Muscle layer of duodenum (tissue), 2 donors: Measurements from ENCODE around the gene CRTAC1.
"Not testable (repeated sequence)": the region's sequence is repeated elsewhere in the genome, so short reads cannot be mapped to it uniquely, and the experiment has no call there.

Source experiments
- H3K27ac ChIP-seq: one replicate; pipeline ENCODE4 v1.7.0; 2013; ENCODE audit warnings: mild to moderate bottlenecking, low read length
- H3K27me3 ChIP-seq: one replicate; pipeline ENCODE4 v1.7.0; 2013; ENCODE audit warnings: low read depth, mild to moderate bottlenecking, control low read depth, low read length
- H3K36me3 ChIP-seq, 2 donors: one replicate each; pipeline ENCODE4 v1.7.0; 2013; ENCODE audit warnings: low read length in 2 of 2, control low read depth in 1 of 2, mild to moderate bottlenecking in 1 of 2; ENCODE audit not compliant: insufficient read depth in 2 of 2, control insufficient read depth in 1 of 2
- H3K4me1 ChIP-seq, 2 donors: one replicate each; pipeline ENCODE4 v1.7.0; 2013; ENCODE audit warnings: low read length in 2 of 2, mild to moderate bottlenecking in 2 of 2, control low read depth in 1 of 2, moderate library complexity in 1 of 2; ENCODE audit not compliant: insufficient read depth in 2 of 2, control insufficient read depth in 1 of 2
- H3K4me3 ChIP-seq, 2 donors: one replicate each; pipeline ENCODE4 v1.7.0; 2013; ENCODE audit warnings: low read length in 2 of 2, low read depth in 1 of 2, mild to moderate bottlenecking in 1 of 2
- H3K9me3 ChIP-seq, 2 donors: one replicate each; pipeline ENCODE4 v1.7.0; 2013; ENCODE audit warnings: low read length in 2 of 2, control low read depth in 1 of 2, mild to moderate bottlenecking in 1 of 2; ENCODE audit not compliant: control insufficient read depth in 1 of 2
- donor health status: healthy.

CRTAC1 gene

GRCh38 chr10:97843972-97844371 is 186.4 kb downstream of the CRTAC1 start:
- H3K36me3 ChIP-seq, H3K27ac ChIP-seq, H3K4me3 ChIP-seq, H3K4me1 ChIP-seq, H3K27me3 ChIP-seq, H3K9me3 ChIP-seq: not testable (repeated sequence)

DNA sequence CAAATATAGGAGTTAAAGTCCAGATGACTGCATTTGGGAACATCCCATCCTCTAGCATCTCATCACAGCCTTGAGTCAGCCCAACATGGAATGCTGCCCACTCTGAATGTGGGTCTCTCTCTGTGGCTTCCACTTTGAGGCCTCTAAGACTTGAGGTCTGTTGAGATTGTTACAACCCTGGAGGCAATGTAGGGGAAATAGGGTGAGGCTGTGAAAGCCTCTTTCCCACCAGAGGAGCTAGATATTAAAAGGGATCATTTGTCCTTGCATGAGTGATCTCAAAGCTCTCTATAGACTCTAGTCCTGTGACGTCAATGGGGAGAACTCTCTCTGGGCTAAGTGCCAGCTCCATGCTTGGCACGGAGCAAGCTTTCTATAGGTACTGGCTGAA is 187.1 kb downstream of the CRTAC1 start:
- Histone ChIP-seq H3K27ac (no peak overlapping the region), H3K4me3 (no peak overlapping the region), H3K4me1 (peaks cover 5 to 6% of the 10 kb centered on the region in 2 donors), H3K36me3 (no peaks in the 10 kb centered on the region), H3K9me3 (no peaks in the 10 kb centered on the region), H3K27me3 (no peaks in the 10 kb centered on the region)

DNA sequence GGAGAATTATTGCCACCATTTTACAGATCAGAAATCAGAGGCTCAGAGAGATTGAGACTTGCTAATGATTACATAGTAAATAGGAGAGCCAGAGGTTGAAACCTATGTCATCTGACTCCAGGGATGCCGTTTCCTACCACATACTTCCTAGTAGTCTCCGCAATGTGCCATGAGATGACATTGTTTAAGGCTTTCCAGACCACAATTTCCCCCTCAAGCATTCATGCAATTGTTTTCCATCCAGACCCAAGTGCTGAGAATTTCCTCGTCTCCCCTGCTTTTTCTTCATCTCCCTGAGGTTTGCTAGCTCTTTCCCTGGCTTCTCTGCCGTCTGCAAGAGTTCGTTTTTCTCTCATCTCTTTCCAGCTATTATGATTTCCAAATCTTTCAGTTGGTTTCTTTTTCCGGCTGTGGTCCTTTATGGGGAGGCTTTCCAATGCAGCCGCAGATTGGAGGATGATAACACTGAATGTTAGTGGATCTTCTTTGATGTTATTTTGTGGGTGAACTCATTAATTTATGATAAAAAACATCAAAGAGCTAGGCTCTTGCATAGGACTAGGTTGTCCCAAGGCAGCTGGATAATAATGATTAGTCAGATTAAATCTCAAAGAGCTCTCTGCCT is 187.7 kb downstream of the CRTAC1 start:
- Histone ChIP-seq H3K36me3 (no peaks in the 10 kb centered on the region), H3K9me3 (no peaks in the 10 kb centered on the region), H3K4me1 (peaks cover 5 to 6% of the 10 kb centered on the region in 2 donors), H3K27me3 (no peaks in the 10 kb centered on the region), H3K27ac (no peak overlapping the region), H3K4me3 (no peak overlapping the region)

DNA sequence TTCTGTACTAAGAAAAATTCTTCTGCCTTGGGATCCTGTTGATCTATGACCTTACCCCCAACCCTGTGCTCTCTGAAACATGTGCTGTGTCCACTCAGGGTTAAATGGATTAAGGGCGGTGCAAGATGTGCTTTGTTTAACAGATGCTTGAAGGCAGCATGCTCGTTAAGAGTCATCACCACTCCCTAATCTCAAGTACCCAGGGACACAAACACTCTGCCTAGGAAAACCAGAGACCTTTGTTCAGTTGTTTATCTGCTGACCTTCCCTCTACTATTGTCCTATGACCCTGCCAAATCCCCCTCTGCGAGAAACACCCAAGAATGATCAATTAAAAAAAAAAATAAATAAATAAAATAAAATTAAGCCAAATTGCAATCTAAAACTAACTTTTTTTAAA is 188.3 kb downstream of the CRTAC1 start:
- H3K9me3 ChIP-seq, H3K4me1 ChIP-seq, H3K36me3 ChIP-seq, H3K4me3 ChIP-seq, H3K27ac ChIP-seq, H3K27me3 ChIP-seq: not testable (repeated sequence)

- not testable (repeated sequence) for H3K4me1 ChIP-seq, H3K36me3 ChIP-seq, H3K27ac ChIP-seq, H3K27me3 ChIP-seq, H3K9me3 ChIP-seq, H3K4me3 ChIP-seq
These were observed 189.3 kb downstream of the CRTAC1 start for GRCh38 chr10:97841166-97841565.

GRCh38 chr10:97838091-97838490 is 192.3 kb downstream of the CRTAC1 start:
- H3K4me3 ChIP-seq, result no peak overlapping the region
- peaks cover 3% of the 10 kb centered on the region for H3K27me3 ChIP-seq
- no peak overlapping the region for H3K27ac ChIP-seq
- H3K9me3 ChIP-seq, result no peaks in the 10 kb centered on the region
- H3K36me3 ChIP-seq, result no peaks in the 10 kb centered on the region
- H3K4me1 ChIP-seq, result peaks cover 5 to 6% of the 10 kb centered on the region in 2 donors

GRCh38 chr10:97836446-97836845 is 194.0 kb downstream of the CRTAC1 start:
- peaks cover 5 to 6% of the 10 kb centered on the region in 2 donors for H3K4me1 ChIP-seq
- no peak overlapping the region for H3K4me3 ChIP-seq
- no peaks in the 10 kb centered on the region for H3K9me3 ChIP-seq
- no peak overlapping the region for H3K27ac ChIP-seq
- H3K36me3 ChIP-seq, result no peaks in the 10 kb centered on the region
- peaks cover 3% of the 10 kb centered on the region for H3K27me3 ChIP-seq

GRCh38 chr10:97831259-97831658 is 199.2 kb downstream of the CRTAC1 start:
- Histone ChIP-seq H3K9me3 (no peaks in the 10 kb centered on the region), H3K36me3 (no peaks in the 10 kb centered on the region), H3K27me3 (peaks cover 10% of the 10 kb centered on the region), H3K27ac (no peak overlapping the region), H3K4me3 (no peak overlapping the region), H3K4me1 (no peaks in the 10 kb centered on the region)

- no peak overlapping the region for H3K27ac ChIP-seq
- no peaks in the 10 kb centered on the region for H3K4me1 ChIP-seq
- no peaks in the 10 kb centered on the region for H3K36me3 ChIP-seq
- peaks cover 9% of the 10 kb centered on the region for H3K27me3 ChIP-seq
- no peak overlapping the region for H3K4me3 ChIP-seq
- H3K9me3 ChIP-seq, result no peaks in the 10 kb centered on the region
These were observed 200.4 kb downstream of the CRTAC1 start for GRCh38 chr10:97830064-97830463.

DNA sequence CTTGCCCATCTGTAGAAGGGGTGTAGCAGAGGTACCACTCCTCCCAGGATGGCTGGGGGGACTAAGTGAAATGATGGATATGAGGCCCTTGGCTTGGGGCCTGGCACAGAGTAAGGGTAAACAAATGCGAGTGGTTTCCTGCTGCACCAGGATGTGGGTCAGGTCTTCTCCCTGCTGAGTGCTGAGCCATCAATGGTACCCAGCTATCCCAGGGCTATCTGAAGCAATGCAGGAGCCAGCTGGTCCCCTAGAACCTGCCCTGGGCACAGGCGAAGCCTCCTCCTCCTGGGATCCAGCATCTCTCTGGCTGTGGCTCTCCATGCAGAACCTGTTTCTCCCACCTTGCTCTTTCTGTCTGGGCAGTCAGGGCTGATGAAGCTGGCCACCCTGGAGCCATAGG is 201.7 kb downstream of the CRTAC1 start:
- Histone ChIP-seq H3K4me3 (no peak overlapping the region), H3K4me1 (no peaks in the 10 kb centered on the region), H3K27ac (no peak overlapping the region), H3K27me3 (peaks cover 7% of the 10 kb centered on the region), H3K9me3 (no peaks in the 10 kb centered on the region), H3K36me3 (no peaks in the 10 kb centered on the region)

- Histone ChIP-seq H3K27ac (no peak overlapping the region), H3K27me3 (peaks cover 7% of the 10 kb centered on the region), H3K36me3 (no peaks in the 10 kb centered on the region), H3K4me3 (no peak overlapping the region), H3K9me3 (no peaks in the 10 kb centered on the region), H3K4me1 (no peaks in the 10 kb centered on the region)
These were observed 202.6 kb downstream of the CRTAC1 start for GRCh38 chr10:97827702-97828291.

GRCh38 chr10:97826892-97827291 is 203.5 kb downstream of the CRTAC1 start:
- Histone ChIP-seq H3K4me1 (no peaks in the 10 kb centered on the region), H3K9me3 (no peaks in the 10 kb centered on the region), H3K4me3 (no peak overlapping the region), H3K27me3 (peaks cover 7% of the 10 kb centered on the region), H3K36me3 (no peaks in the 10 kb centered on the region), H3K27ac (no peak overlapping the region)
